ENCODE measurements around the gene COL12A1.

DNA sequence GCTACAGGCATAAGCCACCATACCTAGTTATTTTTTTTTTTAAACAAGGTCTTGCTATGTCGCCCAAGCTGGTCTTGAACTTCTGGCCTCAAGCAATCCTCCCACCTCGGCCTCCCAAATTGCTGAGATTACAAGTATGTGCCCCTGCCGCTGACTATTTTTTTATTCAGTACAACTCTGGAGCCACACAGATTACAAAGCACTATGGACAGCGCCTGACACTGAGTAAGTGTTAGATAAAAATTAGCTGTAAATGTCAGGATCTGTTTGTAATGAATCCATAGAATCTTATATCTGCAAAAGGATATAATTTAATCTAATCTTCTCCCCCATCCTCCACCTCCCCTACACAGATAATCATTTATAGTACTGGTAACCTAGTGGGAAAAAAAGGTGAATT lies 15.3 kb upstream of the COL12A1 start:
- TF ChIP-seq, protein P1, sequence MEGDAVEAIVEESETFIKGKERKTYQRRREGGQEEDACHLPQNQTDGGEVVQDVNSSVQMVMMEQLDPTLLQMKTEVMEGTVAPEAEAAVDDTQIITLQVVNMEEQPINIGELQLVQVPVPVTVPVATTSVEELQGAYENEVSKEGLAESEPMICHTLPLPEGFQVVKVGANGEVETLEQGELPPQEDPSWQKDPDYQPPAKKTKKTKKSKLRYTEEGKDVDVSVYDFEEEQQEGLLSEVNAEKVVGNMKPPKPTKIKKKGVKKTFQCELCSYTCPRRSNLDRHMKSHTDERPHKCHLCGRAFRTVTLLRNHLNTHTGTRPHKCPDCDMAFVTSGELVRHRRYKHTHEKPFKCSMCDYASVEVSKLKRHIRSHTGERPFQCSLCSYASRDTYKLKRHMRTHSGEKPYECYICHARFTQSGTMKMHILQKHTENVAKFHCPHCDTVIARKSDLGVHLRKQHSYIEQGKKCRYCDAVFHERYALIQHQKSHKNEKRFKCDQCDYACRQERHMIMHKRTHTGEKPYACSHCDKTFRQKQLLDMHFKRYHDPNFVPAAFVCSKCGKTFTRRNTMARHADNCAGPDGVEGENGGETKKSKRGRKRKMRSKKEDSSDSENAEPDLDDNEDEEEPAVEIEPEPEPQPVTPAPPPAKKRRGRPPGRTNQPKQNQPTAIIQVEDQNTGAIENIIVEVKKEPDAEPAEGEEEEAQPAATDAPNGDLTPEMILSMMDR (IDR thresholded peaks at IDR 0.05) = no peak
- TF ChIP-seq EP300 (IDR thresholded peaks at IDR 0.05; ENCODE audit: low read depth) = no peak
- TF ChIP-seq POLR2A (IDR thresholded peaks at IDR 0.05) = no peak
- TF ChIP-seq POLR2AphosphoS5 (IDR thresholded peaks at IDR 0.05) = no peak

All from transverse colon (tissue), 4 donors.